COLO668 (cell line): ENCODE results near the gene PRR33.

Source experiments
- DNase-seq: peaks from one replicate; lab custom pipeline; 2025; ENCODE audit not compliant: unreplicated experiment; lab: John Stamatoyannopoulos, UW

Gene PRR33

DNA sequence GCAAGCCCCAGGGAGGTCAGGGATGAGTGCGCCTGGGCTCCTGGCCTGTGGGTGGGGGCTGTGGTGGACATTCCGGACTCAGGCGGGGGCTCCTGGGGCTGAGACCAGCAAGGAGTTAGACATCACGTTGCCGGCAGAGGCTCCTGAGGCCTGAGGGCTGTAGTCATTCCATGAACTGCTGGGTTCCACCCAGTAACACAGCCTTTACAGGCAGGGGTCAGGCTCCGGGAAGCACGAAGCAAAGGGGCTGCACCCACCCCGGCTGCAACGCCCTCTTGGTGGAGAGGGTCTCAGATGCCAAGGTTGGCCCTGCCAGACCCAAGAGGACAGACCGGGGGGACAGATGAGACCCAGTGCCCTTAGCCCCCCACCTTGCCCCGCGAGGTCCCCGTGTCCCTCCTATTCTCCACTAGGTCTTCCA is 36.8 kb upstream of the PRR33 start:
- DNase-seq: no peak

GRCh38 chr11:1927848-1928469 is 36.3 kb upstream of the PRR33 start:
- DNase-seq: no peak

- DNase-seq: no peak
Measured at GRCh38 chr11:1927026-1927847, 35.5 kb upstream of the PRR33 start.

GRCh38 chr11:1926156-1927025 is 34.7 kb upstream of the PRR33 start:
- DNase-seq: no peak

DNA sequence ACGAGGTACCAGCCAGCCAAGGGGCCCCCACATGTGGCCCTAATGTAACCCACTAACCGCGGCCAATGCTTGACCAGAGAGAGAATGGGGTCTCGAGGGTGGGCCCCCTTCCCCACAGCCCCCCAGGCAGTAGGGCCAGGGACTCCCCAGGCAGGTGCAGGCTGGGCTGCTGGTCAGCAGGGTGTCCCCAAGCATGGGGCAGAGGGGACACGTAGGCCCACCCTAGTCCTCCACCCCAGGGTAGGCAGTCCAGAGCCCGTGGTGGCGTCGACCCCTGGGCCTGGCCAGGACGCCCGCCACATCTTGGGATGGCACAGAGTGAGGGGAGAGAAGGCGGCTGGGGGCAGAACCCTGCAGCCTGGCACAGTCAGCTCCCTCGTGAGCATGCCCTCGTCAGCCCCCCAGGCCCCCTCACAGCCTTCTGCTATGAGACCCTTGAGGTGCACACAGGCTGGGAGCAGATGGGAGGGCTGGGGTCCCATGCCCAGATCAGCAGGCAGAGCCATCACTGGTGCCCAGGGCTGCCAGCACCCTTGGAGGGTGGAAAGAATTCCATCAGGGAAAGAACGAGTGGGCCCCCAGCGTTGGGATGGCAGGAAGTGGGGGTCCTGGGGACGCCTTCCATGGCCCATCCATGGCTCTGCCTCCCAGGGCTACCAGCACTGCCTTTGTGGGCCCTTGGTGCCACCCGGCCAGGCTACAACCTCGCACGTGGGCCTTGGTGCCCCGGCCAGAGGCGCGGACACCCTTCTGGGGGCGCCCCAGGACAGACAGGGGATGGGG is 33.9 kb upstream of the PRR33 start:
- DNase-seq: no peak

- no peak for DNase-seq
Measured at GRCh38 chr11:1924646-1925372, 33.1 kb upstream of the PRR33 start.

GRCh38 chr11:1924181-1924580 is 32.5 kb upstream of the PRR33 start:
- DNase-seq: no peak

DNA sequence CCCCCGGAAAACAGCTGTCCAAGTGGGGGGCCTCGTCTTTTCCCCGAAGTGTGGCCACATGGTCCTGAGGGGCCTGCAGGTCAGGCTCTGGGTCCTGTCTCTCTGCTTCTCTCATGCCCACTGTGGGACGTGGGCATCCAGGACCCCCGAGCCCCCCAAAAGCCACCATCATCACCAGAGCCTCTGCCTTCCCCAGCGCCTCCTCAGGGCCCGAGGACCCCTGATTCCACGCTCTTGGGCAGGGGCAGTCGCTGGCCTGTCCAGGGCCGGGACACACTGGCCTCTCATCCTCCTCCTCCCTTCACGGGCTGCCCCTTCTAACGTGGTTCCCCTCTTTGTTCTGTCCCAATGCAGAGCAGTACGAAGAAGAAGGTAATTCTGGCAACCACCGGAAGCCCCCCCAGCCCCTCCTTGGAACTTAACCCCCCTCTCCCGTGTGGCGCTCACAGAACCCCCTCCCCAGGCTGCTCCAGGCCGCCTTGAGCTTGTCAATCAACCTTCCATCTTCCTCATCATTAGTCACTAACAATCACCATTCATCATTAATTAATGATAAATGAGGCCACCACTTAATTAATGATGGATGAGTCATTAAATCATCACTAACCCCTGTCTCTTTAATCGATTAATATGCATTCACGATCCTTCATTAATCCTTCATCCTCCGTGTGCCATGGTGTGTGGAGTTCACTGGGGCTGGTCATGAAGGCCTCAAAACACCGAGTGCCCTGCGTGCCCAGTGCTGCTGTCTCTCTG is 31.7 kb upstream of the PRR33 start:
- no peak for DNase-seq

DNA sequence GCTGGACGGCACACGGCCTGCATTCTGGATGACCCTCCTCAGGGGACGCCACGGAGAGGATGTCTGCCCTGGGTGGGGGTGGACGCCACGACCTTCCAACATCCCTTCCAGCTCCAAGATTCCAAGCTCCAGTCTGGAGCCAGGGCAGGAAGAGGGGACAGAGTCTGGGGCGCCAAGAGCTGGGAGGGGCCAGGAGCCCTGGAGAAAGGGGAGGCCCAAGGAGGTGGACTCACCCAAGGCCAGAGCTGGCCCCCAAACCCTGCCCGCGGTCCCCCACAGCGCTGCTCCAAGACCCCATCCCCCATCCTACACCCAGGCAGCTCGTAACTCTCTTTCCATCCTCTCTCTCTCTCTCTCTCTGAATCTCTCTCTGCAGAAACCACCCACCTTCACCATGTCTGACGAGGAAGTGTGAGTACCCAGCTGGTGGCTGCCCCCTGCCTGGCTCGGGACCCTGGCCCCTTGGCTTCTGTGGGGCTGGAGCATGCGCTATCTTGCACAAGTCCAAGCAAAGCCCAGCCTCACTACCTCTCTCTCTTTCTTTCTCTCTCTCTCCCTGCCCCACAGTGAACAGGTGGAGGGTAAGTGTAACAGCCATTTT is 30.9 kb upstream of the PRR33 start:
- no peak for DNase-seq

DNA sequence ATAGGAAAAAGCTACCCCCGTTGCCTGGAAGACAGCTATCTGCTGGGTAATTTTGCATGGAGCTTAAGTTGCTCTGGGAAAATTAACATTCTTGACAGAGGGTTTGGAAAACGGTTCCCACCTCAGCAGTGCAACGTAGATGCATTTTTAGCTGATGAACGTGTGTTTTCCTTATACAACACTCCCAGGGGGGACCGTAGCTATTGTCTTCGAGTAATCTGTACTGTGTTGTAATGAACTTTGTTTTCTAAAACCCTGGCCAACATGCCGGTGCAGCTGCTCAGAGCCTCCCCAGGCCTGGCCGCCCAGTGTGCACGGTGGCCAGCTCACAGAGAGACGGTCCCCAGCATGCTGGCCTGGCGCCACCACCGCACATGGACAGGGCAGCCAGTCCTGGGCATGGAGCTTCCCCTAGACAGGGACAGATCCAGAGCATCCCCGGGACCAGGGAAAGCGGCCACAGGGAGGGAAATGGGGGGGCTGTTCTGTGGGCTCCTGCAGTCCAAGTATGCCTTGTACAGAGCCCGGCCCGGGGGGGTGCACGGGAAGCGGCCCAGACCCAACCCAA is 30.0 kb upstream of the PRR33 start:
- no peak for DNase-seq

DNA sequence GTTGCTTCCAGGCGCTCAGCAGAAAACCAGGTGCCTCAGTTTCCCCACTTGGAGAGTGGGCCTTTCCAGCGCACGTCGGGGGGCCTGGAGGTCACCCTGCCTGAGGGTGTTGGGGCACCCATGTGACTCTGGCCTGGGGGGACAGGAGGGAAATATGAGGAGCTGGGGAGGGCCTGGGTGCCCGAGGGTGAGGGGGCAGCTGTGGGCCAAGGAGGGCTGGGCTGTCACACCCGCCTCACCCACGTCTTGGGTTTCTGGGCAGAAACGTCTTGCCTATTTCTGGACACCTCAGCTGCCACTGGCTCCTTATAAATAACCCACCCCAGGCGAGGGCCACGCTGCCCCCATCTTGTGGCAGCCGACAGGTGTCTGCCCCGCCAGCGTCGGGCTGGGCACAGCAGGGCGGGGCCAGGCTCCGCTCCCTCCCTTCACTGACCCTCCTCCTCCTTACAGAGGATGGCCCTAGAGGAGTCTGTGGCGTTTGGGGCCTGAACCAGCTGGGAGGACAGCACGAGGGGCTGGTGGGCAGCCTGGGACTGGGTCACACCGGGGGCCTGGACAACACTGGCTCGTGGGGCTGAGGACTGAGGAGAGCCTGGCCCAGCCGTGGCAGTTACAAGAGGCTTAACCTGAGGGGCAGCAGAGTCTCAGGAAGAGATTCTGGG is 29.3 kb upstream of the PRR33 start:
- no peak for DNase-seq

DNA sequence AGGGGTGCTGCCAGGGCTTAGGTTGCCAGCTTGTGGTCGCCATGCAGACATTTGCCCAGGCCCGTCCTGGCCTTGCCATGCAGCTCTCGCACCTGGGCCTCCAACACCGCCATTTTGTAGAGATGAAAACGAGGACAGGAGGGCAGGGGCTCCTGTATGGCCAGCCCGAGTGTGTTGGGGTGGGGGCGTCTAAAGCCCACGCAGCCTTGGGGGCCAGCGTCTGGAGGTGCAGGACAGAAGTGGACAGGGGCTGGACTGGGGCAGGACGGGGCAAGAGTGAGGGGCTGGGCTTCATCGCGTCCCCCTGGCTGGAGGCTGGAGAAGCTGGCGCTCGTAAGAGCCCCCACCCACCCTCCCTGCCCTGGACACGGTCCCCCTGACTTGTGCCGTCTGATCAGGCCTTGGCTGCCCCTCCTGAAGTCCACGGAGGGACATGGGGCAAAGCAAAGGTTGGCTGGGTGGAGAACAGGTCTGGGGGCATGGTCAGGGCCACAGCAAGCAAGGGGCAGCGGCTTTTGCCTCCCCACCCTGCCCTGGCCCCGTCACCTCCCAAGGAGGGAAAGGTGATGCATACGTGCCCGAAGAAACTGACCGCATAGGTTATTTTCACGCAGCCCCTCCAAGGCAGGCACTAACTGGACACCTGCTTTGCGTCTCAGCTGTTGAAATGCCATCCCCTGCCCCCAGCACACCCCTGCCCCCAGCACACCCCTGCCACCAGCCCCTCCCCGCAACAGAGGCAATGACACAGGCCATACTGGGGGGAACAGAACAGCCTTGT is 28.6 kb upstream of the PRR33 start:
- DNase-seq: no peak

GRCh38 chr11:1919391-1920127 is 27.9 kb upstream of the PRR33 start, which contains the start of gene TNNT3:
TNNT3 (plus strand) TSS chr11:1919703; CDS start chr11:1922875, 3,172 bp downstream.
- DNase-seq: no peak

GRCh38 chr11:1918436-1919315 is 27.0 kb upstream of the PRR33 start:
- DNase-seq: no peak

DNA sequence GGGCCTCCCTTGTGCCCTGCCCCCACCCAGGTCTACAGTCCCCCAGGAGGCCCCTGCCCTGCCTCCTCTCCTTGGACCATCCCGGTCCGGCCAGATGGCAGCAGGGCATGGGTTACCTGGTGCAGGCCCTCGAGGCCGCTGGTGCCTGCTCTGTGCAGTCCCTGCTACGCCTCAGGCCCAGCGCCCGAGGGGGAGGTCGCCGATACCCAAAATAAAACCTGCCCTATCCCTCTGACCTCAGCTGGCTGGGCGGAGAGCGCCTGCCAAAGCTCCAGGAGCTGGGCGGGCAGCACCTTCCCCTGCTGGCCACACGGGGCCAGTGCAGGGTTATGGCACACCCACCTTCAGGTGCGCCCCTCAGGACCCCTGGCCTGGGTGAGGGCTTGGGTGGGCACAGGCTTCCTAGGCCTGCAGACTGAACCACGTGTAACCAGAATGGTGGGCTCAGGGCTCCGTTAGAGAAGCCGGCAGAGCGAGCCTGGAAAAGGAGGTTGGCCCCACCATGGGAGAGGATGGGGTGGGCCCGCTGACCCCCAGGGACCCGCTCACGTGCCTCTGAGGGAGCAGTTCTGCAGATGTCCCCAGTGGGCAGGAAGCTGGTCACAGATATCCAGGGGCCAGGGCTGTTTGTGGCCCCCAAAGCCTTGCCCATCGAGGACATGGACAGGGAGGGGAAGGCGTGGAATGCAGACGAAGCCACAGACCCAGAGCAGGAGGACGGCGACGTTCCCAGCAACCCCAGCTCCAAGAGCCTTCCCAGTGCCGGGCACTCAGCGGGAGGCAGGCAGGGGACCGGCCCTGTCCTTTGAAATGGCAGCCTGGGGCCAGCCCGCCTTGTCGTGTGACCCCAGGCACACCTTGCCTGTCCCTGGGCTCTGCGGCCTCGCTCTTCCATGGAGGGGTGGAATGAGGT is 26.1 kb upstream of the PRR33 start:
- DNase-seq: no peak
